Inflammatory macrophage treated with lipopolysaccharide for 1 hour (primary cell): ENCODE measurements around the gene IPO13.

Source experiments
- DNase-seq, 2 donors: peaks; one replicate each; pipeline ENCODE4 v3.0.0-alpha.2; 2020 to 2022

Gene IPO13

DNA sequence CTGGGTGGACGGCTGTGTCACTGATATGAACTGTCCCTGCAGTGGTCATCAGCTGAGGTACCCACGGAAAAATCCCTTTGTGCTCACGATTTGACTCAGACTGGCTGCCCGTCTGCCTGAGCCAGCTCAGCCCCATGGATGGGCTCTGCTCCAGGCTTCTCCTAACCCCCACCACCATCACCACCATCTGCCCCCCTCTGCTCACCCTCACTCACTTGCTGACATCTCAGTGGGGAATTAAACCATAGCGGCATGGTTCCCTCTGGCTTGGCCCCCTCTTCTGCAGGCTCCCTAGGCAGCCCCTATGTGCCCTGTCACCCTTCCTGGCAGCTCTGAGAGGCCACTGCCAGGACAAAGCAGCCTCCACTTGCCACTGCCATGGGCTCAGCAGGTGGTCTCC lies 67.2 kb downstream of the IPO13 start:
- DNase-seq, result no peak

DNA sequence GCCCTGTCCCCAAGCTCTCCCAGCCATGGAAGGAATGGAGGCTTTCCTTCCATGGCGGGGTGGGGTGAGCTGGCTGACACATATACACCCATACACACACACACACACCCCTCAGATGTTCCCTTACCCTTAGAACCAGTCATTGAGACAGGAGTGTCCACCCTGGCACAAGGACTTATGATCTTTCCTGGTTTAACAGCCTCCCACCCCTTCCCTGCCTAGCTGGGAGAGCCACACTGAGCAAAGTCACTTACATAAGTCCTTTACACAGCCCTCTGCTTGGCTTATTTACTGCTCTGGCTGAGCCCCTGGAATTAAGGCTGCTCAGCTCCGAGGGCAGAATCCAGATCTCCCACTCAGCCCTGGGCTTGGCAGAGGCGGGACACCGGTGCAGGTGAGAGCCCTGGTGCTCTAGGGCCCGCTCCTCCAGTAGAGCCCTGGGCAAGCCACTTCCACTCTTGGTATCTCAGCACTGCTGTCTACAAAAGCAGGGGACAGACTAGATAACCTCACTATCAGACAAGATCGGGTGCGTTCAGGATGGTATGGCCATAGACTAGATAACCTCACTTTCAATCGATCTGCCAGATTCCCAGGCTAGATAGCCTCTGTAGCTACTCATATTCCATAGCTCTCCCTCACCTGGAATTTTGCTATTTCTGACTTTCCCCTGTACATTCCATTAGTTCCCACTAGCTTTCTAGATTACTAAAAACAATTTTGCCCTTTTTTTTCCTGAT lies 67.8 kb downstream of the IPO13 start:
- no peak for DNase-seq

DNA sequence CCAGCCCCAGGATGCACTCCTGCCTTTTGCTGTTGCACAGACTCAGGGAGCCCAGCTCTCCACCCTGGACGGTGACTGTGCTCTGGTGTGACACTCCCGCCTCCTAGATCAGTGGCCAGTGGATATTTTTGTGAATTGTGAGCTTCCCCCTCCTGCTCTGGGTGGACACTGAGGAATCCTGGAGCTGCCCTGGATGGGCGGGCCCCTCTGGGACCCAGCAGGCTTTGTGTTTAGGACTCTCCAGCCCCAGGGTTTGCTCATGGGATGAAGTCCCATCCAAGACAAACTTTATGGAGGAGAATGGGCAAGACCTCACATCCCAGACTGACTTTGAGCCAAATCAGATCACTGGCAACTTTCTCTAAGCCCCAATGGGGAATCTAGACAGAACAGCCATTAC lies 68.5 kb downstream of the IPO13 start:
- no peak for DNase-seq

DNA sequence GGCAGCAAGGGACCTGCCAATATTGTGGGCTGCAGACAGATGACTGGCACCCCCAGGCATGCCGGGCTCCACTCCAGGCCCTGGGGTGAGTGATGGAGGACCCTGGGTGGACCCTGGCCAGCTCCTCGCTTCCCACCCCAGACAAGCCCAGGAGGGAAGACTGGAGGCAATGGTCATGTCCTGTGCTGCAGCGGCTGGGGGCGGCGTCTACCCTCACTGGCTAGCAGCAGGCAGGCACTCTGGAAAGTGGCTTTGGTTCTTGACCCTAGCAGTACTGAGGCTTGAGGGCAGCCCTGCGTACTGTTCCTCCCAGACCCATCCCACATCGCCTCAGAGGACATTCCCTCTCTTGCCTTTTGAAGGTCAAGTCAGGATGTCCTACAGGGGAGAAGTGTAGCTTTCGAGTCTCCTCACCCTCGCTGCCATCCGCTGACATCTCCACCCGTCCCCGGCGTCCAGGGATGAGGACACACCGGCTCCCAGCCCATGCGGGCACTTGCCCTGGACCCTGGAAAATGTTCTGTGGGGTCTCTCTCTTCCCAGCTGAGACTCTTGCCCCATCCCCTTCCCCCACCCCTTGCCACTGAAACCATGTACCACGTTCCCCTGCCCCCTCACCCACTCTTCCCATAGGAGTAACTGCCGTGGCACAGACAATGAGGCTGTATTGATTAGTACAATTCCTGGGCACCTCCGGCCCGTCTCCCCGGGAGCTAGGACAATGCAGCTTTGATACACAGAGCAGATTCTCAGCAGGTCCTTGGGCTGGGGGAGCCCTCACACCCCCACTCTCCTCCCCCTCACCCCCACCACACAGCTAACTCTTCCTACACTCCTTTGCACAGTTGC lies 69.5 kb downstream of the IPO13 start:
- no peak for DNase-seq

DNA sequence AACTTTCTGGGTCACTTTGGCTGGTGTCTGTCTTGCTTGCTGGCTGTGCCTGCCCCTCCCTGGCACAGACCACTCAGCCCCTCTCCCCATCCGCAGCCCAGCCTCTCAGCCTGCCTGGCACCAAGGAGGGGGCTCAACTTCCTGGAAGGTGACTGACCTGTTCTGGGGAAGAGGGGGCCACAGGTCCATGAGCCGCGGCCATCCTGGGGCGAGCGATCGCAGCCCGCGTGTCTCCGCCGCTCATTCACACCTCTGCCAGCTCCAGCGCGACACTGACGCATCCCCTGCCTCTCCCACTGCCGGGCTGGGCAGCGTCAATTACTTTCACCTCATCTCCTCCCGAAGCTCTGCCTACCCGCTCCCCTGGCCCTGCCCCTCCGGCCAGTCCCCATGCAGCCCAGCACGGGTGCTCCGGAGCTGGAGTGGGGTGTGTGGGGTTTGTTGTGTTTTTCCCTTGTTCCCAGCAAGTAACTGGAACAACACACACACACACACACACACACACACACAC lies 70.2 kb downstream of the IPO13 start:
- DNase-seq, result no peak
